PC-9 (cell line): ENCODE measurements around the gene MUCL1.

ENCODE experiments used
- EZH2 ChIP-seq: fragments of 200-600 bp; sonication (generic); IDR thresholded peaks from 2 replicates; pipeline ENCODE4 v1.8.0; 2017; ENCODE audit warnings: antibody characterized with exemption, low read depth
- TF ChIP-seq, protein P1 (sequence below): fragments of 200-600 bp; sonication (generic); conservative IDR thresholded peaks from 2 replicates; pipeline ENCODE4 v1.6.1; 2017; ENCODE audit warnings: mixed run types, antibody characterized with exemption, mild to moderate bottlenecking, moderate library complexity

DNA sequence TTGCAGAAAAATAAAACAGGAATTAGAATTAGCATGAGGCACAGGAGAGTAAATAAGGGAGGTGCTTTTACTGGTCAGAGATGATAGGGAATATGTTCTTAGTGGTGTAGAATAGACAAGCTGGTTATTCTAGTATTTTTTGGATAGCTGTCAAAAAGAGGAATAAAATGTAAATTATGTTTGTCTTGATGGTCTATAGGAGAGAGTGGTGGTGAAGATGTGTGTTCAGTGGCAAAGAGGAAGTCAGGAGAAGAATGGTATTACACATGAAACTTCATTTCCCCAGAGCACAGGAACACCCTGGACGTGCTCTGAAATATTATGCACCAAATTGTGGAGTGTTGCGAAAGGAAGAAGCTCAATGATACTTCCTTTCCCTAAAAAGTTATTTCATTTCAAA, 27.8 kb downstream of the MUCL1 start:
- TF ChIP-seq, protein P1, sequence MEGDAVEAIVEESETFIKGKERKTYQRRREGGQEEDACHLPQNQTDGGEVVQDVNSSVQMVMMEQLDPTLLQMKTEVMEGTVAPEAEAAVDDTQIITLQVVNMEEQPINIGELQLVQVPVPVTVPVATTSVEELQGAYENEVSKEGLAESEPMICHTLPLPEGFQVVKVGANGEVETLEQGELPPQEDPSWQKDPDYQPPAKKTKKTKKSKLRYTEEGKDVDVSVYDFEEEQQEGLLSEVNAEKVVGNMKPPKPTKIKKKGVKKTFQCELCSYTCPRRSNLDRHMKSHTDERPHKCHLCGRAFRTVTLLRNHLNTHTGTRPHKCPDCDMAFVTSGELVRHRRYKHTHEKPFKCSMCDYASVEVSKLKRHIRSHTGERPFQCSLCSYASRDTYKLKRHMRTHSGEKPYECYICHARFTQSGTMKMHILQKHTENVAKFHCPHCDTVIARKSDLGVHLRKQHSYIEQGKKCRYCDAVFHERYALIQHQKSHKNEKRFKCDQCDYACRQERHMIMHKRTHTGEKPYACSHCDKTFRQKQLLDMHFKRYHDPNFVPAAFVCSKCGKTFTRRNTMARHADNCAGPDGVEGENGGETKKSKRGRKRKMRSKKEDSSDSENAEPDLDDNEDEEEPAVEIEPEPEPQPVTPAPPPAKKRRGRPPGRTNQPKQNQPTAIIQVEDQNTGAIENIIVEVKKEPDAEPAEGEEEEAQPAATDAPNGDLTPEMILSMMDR: no peak
- no peak for TF ChIP-seq EZH2
